ENCODE measurements around the gene GPR62.

Gene GPR62

GRCh38 chr3:51955893-51956770, 951 bp downstream of the GPR62 start:
- no peak for DNase-seq (ENCODE audit: low spot score)

- no peak for DNase-seq (ENCODE audit: low spot score)
These were observed 2.5 kb downstream of the GPR62 start for GRCh38 chr3:51957520-51958205.

GRCh38 chr3:51958603-51959521, 3.7 kb downstream of the GPR62 start:
- no peak for DNase-seq (ENCODE audit: low spot score)

- DNase-seq (ENCODE audit: low spot score) = no peak
These were observed 4.5 kb downstream of the GPR62 start for GRCh38 chr3:51959651-51960050.

GRCh38 chr3:51960386-51960785, 5.2 kb downstream of the GPR62 start:
- no peak for DNase-seq (ENCODE audit: low spot score)

GRCh38 chr3:51961011-51961410, 5.8 kb downstream of the GPR62 start:
- no peak for DNase-seq (ENCODE audit: low spot score)

- DNase-seq (ENCODE audit: low spot score) = no peak
These were observed 6.7 kb downstream of the GPR62 start for GRCh38 chr3:51961602-51962569.

- DNase-seq (ENCODE audit: low spot score) = no peak
These were observed 7.8 kb downstream of the GPR62 start for GRCh38 chr3:51962854-51963530.

- no peak for DNase-seq (ENCODE audit: low spot score)
These were observed 8.8 kb downstream of the GPR62 start for GRCh38 chr3:51963951-51964451.

- DNase-seq (ENCODE audit: low spot score) = no peak
These were observed 9.3 kb downstream of the GPR62 start for GRCh38 chr3:51964521-51964920.

- DNase-seq (ENCODE audit: low spot score) = no peak
These were observed 10.8 kb downstream of the GPR62 start for GRCh38 chr3:51966016-51966415.

- no peak for DNase-seq (ENCODE audit: low spot score)
These were observed 11.3 kb downstream of the GPR62 start for GRCh38 chr3:51966486-51966885.

GRCh38 chr3:51966922-51967383, 11.8 kb downstream of the GPR62 start:
- no peak for DNase-seq (ENCODE audit: low spot score)

- peak; percentile 84 for DNase-seq (ENCODE audit: low spot score)
These were observed 12.4 kb downstream of the GPR62 start, which contains the start of gene PCBP4 for GRCh38 chr3:51967384-51968169. Gene PCBP4, minus strand, starts transcription at chr3:51967454. Its CDS starts 6,214 bp downstream, at chr3:51961240.

GRCh38 chr3:51968170-51968775, 13.1 kb downstream of the GPR62 start:
- DNase-seq (ENCODE audit: low spot score) = peak; percentile 36

- DNase-seq (ENCODE audit: low spot score) = no peak
These were observed 13.9 kb downstream of the GPR62 start for GRCh38 chr3:51968883-51969678.

- DNase-seq (ENCODE audit: low spot score) = no peak
These were observed 14.7 kb downstream of the GPR62 start for GRCh38 chr3:51969841-51970240.
